ENCODE data around the gene GMEB2. TPM values are rescaled to one million over a fixed set of nuclear protein-coding genes. Genes with fewer than 3 reads are reported as not detected.

GMEB2 gene
- total RNA-seq, 2 donors from 2014 or later, result 18.4 to 27.9 TPM

DNA sequence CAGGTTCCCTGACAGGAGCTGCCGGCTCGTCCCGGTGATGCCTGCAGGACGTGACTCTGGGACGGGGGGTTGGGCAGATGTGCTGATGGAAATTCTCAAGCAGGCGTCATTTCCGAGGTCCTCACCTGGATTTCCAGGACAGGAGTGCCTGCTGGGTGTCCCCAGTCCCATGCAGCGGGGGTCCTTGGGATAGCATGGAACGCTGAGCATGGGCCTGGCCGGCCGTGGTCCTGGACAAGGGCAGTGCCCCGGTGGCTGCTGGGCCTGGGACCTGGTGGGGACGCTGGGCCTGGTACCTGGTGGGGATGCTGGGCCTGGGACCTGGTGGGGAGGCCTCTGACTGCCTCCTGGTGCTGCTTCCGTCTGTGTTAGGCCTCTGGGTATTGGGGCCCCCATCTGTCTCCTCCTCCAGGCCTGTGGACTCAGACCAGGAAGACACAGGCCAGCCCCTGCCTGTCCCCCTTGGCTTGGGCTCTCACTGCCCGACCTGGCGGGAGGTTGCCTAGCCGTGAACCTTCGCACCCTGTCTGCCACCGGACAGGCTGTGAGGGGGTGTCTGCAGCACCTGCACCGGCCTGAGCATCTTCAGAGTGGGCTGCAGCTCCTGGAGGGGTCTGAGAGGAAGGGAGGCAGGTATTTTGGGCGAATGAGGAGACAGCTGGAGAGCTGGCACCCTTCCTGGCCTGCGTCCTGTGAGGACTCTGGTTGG lies 37.4 kb upstream of the GMEB2 start:
- no peak overlapping the region for H3K4me3 ChIP-seq
- 88% methylated on average over 16 of the region's 22 CpGs for WGBS

DNA sequence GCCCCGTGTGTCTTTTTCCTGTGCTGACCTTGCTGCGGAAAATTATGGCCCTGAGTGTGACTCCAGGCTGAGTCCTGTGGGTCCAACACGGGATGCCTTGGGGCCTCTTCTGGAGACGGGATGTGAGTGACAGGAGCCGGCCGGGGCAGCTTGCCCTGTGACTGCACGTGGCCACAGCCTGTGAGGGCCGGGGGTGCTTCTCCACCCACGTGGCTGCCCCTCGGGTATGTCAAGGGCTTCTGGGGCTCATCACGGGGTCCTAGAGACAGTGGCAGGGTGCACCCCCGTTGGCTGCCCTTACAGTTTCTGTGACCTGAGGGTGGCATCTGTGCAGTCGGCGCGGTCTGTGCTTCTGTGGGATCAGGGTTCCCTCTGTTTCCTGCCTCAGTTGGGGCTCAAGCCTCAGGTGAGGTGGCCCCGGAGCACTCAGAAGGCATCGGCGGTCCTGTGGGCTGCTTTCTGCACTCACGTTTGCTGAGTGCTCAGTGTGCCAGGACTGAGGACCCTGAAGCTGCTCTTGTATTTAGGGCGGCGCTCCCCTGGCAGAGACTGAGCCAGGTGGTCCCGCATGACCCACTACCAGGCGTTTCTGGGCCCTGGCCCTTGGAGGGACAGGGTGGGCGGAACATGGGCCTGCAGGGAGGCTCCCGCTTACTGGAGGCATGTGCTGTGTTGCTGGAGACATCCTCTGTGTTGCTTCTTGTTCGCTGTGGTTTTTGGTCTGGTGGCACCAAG lies 36.6 kb upstream of the GMEB2 start:
- H3K4me1 ChIP-seq (replicated peaks), result peaks cover 6% of the 10 kb centered on the region
- no peaks in the 10 kb centered on the region for H3K9me3 ChIP-seq
- intact Hi-C loops (cut with DNase I), result no loop called here
- H3K27me3 ChIP-seq (replicated peaks; ENCODE audit: insufficient read depth), result no peaks in the 10 kb centered on the region
- no peak overlapping the region for H3K4me3 ChIP-seq
- H3K27ac ChIP-seq, result no peak overlapping the region
- WGBS, result 92% methylated on average over 26 of the region's 26 CpGs
- TF ChIP-seq, protein P1, sequence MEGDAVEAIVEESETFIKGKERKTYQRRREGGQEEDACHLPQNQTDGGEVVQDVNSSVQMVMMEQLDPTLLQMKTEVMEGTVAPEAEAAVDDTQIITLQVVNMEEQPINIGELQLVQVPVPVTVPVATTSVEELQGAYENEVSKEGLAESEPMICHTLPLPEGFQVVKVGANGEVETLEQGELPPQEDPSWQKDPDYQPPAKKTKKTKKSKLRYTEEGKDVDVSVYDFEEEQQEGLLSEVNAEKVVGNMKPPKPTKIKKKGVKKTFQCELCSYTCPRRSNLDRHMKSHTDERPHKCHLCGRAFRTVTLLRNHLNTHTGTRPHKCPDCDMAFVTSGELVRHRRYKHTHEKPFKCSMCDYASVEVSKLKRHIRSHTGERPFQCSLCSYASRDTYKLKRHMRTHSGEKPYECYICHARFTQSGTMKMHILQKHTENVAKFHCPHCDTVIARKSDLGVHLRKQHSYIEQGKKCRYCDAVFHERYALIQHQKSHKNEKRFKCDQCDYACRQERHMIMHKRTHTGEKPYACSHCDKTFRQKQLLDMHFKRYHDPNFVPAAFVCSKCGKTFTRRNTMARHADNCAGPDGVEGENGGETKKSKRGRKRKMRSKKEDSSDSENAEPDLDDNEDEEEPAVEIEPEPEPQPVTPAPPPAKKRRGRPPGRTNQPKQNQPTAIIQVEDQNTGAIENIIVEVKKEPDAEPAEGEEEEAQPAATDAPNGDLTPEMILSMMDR (IDR thresholded peaks at IDR 0.05), result no peak
- no peak for TF ChIP-seq POLR2A (IDR thresholded peaks at IDR 0.05)
- TF ChIP-seq POLR2AphosphoS5 (IDR thresholded peaks at IDR 0.05), result no peak
- peaks cover 5 to 9% of the 10 kb centered on the region in 2 donors for H3K36me3 ChIP-seq
- no peak for DNase-seq (ENCODE audit: low spot score)

More for the DNA sequence above, 37.4 kb upstream of the GMEB2 start:
- intact Hi-C loops (cut with DNase I), result no loop called here
- DNase-seq (ENCODE audit: low spot score), result no peak
- no peak overlapping the region for H3K27ac ChIP-seq
- no peaks in the 10 kb centered on the region for H3K9me3 ChIP-seq
- TF ChIP-seq POLR2A (IDR thresholded peaks at IDR 0.05) (no peak), POLR2AphosphoS5 (IDR thresholded peaks at IDR 0.05) (no peak)
- TF ChIP-seq, protein P1 (IDR thresholded peaks at IDR 0.05), result no peak
- no peaks in the 10 kb centered on the region for H3K27me3 ChIP-seq (replicated peaks; ENCODE audit: insufficient read depth)
- peaks cover 5 to 9% of the 10 kb centered on the region in 2 donors for H3K36me3 ChIP-seq
- H3K4me1 ChIP-seq (replicated peaks), result peaks cover 2% of the 10 kb centered on the region

DNA sequence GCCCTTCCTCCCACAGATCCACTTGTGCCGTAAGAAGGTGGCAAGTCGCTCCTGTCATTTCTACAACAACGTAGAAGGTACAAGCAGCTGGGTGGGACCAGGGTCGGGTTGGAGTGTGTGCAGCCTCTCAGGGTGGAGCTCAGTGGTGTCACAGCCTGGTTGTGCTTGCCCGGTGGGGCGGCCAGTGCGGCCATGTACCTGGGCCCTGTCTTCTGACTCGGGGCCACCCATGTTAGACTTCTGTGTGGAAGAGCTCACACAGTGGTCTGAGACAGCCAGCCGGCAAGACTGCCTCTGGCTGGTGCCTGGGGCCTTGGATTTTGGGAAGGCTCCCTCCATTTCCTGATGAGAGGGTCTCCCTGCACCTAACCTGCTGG lies 35.9 kb upstream of the GMEB2 start:
- Histone ChIP-seq H3K27ac (no peak overlapping the region), H3K27me3 (replicated peaks; ENCODE audit: insufficient read depth) (no peaks in the 10 kb centered on the region), H3K9me3 (no peaks in the 10 kb centered on the region), H3K4me1 (replicated peaks) (peaks cover 6% of the 10 kb centered on the region), H3K36me3 (peaks cover 5 to 9% of the 10 kb centered on the region in 2 donors), H3K4me3 (no peak overlapping the region)
- TF ChIP-seq, protein P1 (IDR thresholded peaks at IDR 0.05), result no peak
- TF ChIP-seq POLR2A (IDR thresholded peaks at IDR 0.05) (no peak), POLR2AphosphoS5 (IDR thresholded peaks at IDR 0.05) (no peak)
- DNase-seq (ENCODE audit: low spot score), result no peak
- WGBS, result 92% methylated on average over 9 of the region's 9 CpGs
- intact Hi-C loops (cut with DNase I), result no loop called here

DNA sequence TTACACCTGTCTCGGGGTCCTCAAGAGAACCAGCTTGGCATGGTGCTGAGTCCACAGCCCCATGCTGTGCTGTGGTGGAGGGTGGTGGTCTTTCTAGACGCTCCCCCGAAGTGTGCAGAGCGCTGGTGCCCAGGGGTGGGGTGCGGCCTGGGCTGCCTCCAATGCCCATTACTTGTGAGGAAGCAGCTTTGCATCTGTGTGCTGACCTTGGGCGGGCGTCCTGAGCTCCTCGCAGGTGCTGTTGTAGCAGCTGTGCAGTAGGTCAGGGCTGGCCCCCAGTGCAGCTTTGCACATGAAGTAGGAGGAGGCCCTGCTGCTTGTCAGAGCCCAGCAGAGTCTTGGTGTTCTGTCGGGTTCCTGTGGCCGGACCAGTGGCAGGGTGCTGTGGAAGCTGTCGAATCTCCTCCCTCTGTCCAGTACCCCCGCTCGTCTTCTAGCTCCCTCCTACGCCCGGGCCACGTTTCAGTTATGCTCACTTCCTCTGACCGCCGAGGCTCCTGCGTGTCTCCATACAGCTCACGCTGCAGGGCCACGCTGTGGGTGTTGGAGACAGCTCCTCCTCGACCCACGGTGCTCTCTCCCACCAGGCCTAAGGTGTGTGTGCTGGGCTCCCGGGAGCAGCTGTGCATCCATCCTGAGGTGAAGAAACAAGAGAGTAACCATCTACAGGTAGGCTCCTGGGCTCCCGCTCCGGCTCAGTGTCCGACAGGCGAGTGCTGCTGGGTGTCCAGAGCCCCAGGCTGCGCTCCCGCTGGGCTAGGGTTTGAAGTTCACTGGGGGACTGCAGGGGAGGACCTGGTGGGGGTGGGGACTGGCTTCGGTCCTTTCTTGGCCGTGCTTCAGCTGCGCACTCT lies 35.3 kb upstream of the GMEB2 start:
- Histone ChIP-seq H3K27ac (no peak overlapping the region), H3K36me3 (peaks cover 3 to 5% of the 10 kb centered on the region in 2 donors), H3K27me3 (replicated peaks; ENCODE audit: insufficient read depth) (no peaks in the 10 kb centered on the region), H3K4me1 (replicated peaks) (peaks cover 6% of the 10 kb centered on the region), H3K4me3 (no peak overlapping the region), H3K9me3 (no peaks in the 10 kb centered on the region)
- intact Hi-C loops (cut with DNase I), result no loop called here
- TF ChIP-seq POLR2AphosphoS5 (IDR thresholded peaks at IDR 0.05) (no peak), POLR2A (IDR thresholded peaks at IDR 0.05) (no peak)
- TF ChIP-seq, protein P1 (IDR thresholded peaks at IDR 0.05), result no peak
- DNase-seq (ENCODE audit: low spot score), result no peak
- WGBS, result 95% methylated on average over 28 of the region's 33 CpGs
